CD14-positive monocyte (primary cell): ENCODE measurements around the gene CCNH. TPM values are rescaled to one million over a fixed set of nuclear protein-coding genes. Genes with fewer than 3 reads are reported as not detected.

Experiments used
- DNase-seq, 3 donors: peaks; one replicate each; pipeline ENCODE4 v3.0.0-alpha.2; 2011 to 2022
- H2AFZ ChIP-seq: 2 replicates; pipeline ENCODE4 v1.6.0; 2012; ENCODE audit warnings: mild to moderate bottlenecking, low read depth, low read length, inconsistent platforms; ENCODE audit not compliant: insufficient read depth, poor library complexity, severe bottlenecking
- H3K27ac ChIP-seq, 2 donors: 1 replicate in 1 of 2; 2 replicates in 1 of 2; pipeline ENCODE4 v1.5.1; 2012 to 2013; ENCODE audit warnings: low read length in 2 of 2, control low read depth in 1 of 2, inconsistent platforms in 1 of 2, low read depth in 1 of 2, mild to moderate bottlenecking in 1 of 2
- H3K27me3 ChIP-seq, 2 donors: one replicate each; pipeline versions ENCODE4 v1.6.0 to v1.6.1; 2011 to 2013; ENCODE audit warnings: low read length in 2 of 2; ENCODE audit not compliant: control insufficient read depth in 2 of 2, insufficient read depth in 2 of 2
- H3K36me3 ChIP-seq, 2 donors: replicated peaks in 1 of 2; 1 replicate in 1 of 2; 2 replicates in 1 of 2; pipeline versions ENCODE4 v1.5.1 to v1.6.1; 2012 to 2013; ENCODE audit warnings: low read length in 2 of 2, control low read depth in 1 of 2, inconsistent platforms in 1 of 2, mild to moderate bottlenecking in 1 of 2; ENCODE audit not compliant: insufficient read depth in 2 of 2, control insufficient read depth in 1 of 2
- H3K4me1 ChIP-seq, 2 donors: 1 replicate in 1 of 2; 2 replicates in 1 of 2; pipeline versions ENCODE4 v1.5.1 to v1.6.1; 2012 to 2013; ENCODE audit warnings: low read length in 2 of 2, control low read depth in 1 of 2, inconsistent platforms in 1 of 2, mild to moderate bottlenecking in 1 of 2, moderate library complexity in 1 of 2; ENCODE audit not compliant: insufficient read depth in 2 of 2, control insufficient read depth in 1 of 2
- H3K4me2 ChIP-seq: replicated peaks from 2 replicates; pipeline ENCODE3; 2012; ENCODE audit warnings: low read length, moderate library complexity, mild to moderate bottlenecking; ENCODE audit not compliant: poor library complexity, severe bottlenecking; ENCODE audit errors: extremely low read depth
- H3K4me3 ChIP-seq, 3 experiments: fragments of 200-600 bp in 1 of 3; sonication (generic) in 1 of 3; replicated peaks in 1 of 3; 1 replicate in 2 of 3; 2 replicates in 1 of 3; pipeline ENCODE4 v1.5.1; 2011 to 2013; ENCODE audit warnings: low read length in 3 of 3, mild to moderate bottlenecking in 3 of 3, control low read depth in 2 of 3, low read depth in 2 of 3, inconsistent platforms in 1 of 3, moderate library complexity in 1 of 3
- H3K79me2 ChIP-seq: 2 replicates; pipeline ENCODE4 v1.6.0; 2012; ENCODE audit warnings: mild to moderate bottlenecking, control low read depth, inconsistent platforms, low read length, moderate library complexity; ENCODE audit not compliant: insufficient read depth
- H3K9ac ChIP-seq: 2 replicates; pipeline ENCODE4 v1.6.0; 2017; ENCODE audit warnings: low read length, mild to moderate bottlenecking; ENCODE audit not compliant: insufficient read depth, poor library complexity, severe bottlenecking
- H3K9me3 ChIP-seq, 2 donors: replicated peaks in 1 of 2; 1 replicate in 1 of 2; 2 replicates in 1 of 2; pipeline versions ENCODE4 v1.5.1 to v1.6.1; 2012 to 2013; ENCODE audit warnings: low read length in 2 of 2, control low read depth in 1 of 2; ENCODE audit not compliant: control insufficient read depth in 1 of 2, insufficient read depth in 1 of 2
- H4K20me1 ChIP-seq: 2 replicates; pipeline ENCODE4 v1.6.0; 2012; ENCODE audit warnings: mild to moderate bottlenecking, low read length, control low read depth, moderate library complexity; ENCODE audit not compliant: insufficient read depth
- H3K27ac Mint-ChIP-seq, 7 donors: one replicate each; pipeline ENCODE4 v1.8.0; 2020; ENCODE audit warnings: mild to moderate bottlenecking in 7 of 7, mixed read lengths in 7 of 7, moderate library complexity in 6 of 7, inconsistent platforms in 2 of 7
- H3K27me3 Mint-ChIP-seq, 3 donors: one replicate each; pipeline ENCODE4 v1.8.0; 2021 to 2022; ENCODE audit warnings: low read depth in 3 of 3, mild to moderate bottlenecking in 3 of 3, mixed read lengths in 3 of 3, moderate library complexity in 3 of 3, inconsistent platforms in 1 of 3
- H3K36me3 Mint-ChIP-seq, 2 donors: one replicate each; pipeline ENCODE4 v1.8.0; 2020; ENCODE audit warnings: mixed read lengths in 2 of 2, inconsistent platforms in 1 of 2, mild to moderate bottlenecking in 1 of 2
- H3K4me1 Mint-ChIP-seq: one replicate; pipeline ENCODE4 v1.8.0; 2020; ENCODE audit warnings: mild to moderate bottlenecking, mixed read lengths
- H3K4me3 Mint-ChIP-seq, 2 donors: one replicate each; pipeline ENCODE4 v1.8.0; 2020; ENCODE audit warnings: mild to moderate bottlenecking in 2 of 2, mixed read lengths in 2 of 2, moderate library complexity in 1 of 2
- H3K9me3 Mint-ChIP-seq, 7 donors: one replicate each; pipeline ENCODE4 v1.8.0; 2020 to 2022; ENCODE audit warnings: mixed read lengths in 7 of 7, mild to moderate bottlenecking in 6 of 7, moderate library complexity in 6 of 7, inconsistent platforms in 2 of 7
- CTCF ChIP-seq: fragments of 200-600 bp; IDR thresholded peaks from one replicate; pipeline ENCODE4 v1.8.0; 2022; ENCODE audit warnings: antibody characterized with exemption, mild to moderate bottlenecking
- WGBS: methylation state at CpG from one replicate; pipeline ENCODE4 v1.1.5; 2013; ENCODE audit warnings: missing lambda C conversion rate; ENCODE audit not compliant: insufficient coverage; 5-methylcytosine and 5-hydroxymethylcytosine counted together
- intact Hi-C, 2 donors: fragments of 100-400 bp; cut with micrococcal nuclease; formaldehyde crosslinking; loops; one replicate each; pipeline versions ENCODE4 v1.15.0 to v1.15.1; 2023
- polyA plus RNA-seq, 3 donors: library from polyadenylated mRNA; depleted of rRNA in 1 of 3; unstranded in 2 of 3; stranded (reverse) in 1 of 3; fragments of 300-500 nt in 2 of 3; fragments of >200 nt in 1 of 3; fragmentation: Illumina TruSeq in 2 of 3; gene quantifications; 1 replicate in 2 of 3; 2 replicates in 1 of 3; pipeline ENCODE4 v1.2.3, GENCODE V29; 2012 to 2021

CCNH gene
- polyA plus RNA-seq, 3 donors = 60.3 to 64.0 (median 62.1) TPM

- Histone ChIP-seq H3K4me3 (peak overlapping the region; percentile 70 to 99 (median 95)), H4K20me1 (peaks cover 34% of the 10 kb centered on the region), H3K9me3 (no peaks in the 10 kb centered on the region), H3K27ac (peak overlapping the region; percentile 88 to 100), H3K79me2 (peaks cover 56% of the 10 kb centered on the region), H3K9ac (peak overlapping the region; percentile 94), H3K4me1 (peaks cover 13 to 23% of the 10 kb centered on the region in 2 donors), H3K36me3 (peaks cover 33 to 39% of the 10 kb centered on the region in 2 donors), H3K27me3 (no peaks in the 10 kb centered on the region), H2AFZ (peak overlapping the region; percentile 83), H3K4me2 (peak overlapping the region; percentile 73)
- peak; percentile 32 to 61 (median 60) for DNase-seq
- peak overlapping the region; percentile 95 to 100 (median 99) for H3K27ac Mint-ChIP-seq
- peaks cover 0 to 1% (median 0%) of the 10 kb centered on the region in 7 donors for H3K9me3 Mint-ChIP-seq
- TF ChIP-seq CTCF = no peak
- H3K27me3 Mint-ChIP-seq = peaks cover 0 to 1% (median under 1%) of the 10 kb centered on the region in 3 donors
- intact Hi-C loops = loop anchor here (10.0 kb wide), 1 partner anchor 147 kb away; the partner anchor contains the start of gene RASA1 (in 2 of the 2)
- H3K4me3 Mint-ChIP-seq = peak overlapping the region; percentile 95 to 96
- WGBS = under 1% methylated on average over 28 of the region's 29 CpGs
- H3K36me3 Mint-ChIP-seq = peaks cover 34 to 37% of the 10 kb centered on the region in 2 donors
- H3K4me1 Mint-ChIP-seq = peaks cover 23% of the 10 kb centered on the region
These were observed 629 bp downstream of the CCNH start for GRCh38 chr5:87411973-87412629.

- no peak for TF ChIP-seq CTCF
These were observed 1.2 kb downstream of the CCNH start for GRCh38 chr5:87411586-87411972.

More at GRCh38 chr5:87411586-87411972, 1.2 kb downstream of the CCNH start:
- Mint-ChIP-seq H3K9me3 (peaks cover 0 to 1% (median 0%) of the 10 kb centered on the region in 7 donors), H3K4me3 (peak overlapping the region; percentile 95 to 96), H3K4me1 (peaks cover 23% of the 10 kb centered on the region), H3K27me3 (peaks cover 0 to under 1% (median 0%) of the 10 kb centered on the region in 3 donors), H3K36me3 (peaks cover 39 to 43% of the 10 kb centered on the region in 2 donors), H3K27ac (peak overlapping the region; percentile 95 to 100 (median 99))
- peaks cover 61% of the 10 kb centered on the region for H3K79me2 ChIP-seq
- peak overlapping the region; percentile 70 to 99 (median 95) for H3K4me3 ChIP-seq
- peak overlapping the region; percentile 73 for H3K4me2 ChIP-seq
- peak overlapping the region; percentile 88 to 100 for H3K27ac ChIP-seq
- H3K4me1 ChIP-seq = peaks cover 13 to 23% of the 10 kb centered on the region in 2 donors
- peaks cover 40% of the 10 kb centered on the region for H4K20me1 ChIP-seq
- 0% methylated on average over 2 of the region's 5 CpGs for WGBS
- no peaks in the 10 kb centered on the region for H3K9me3 ChIP-seq
- DNase-seq = peak in 1 of 3 donors; percentile 6
- peaks cover 38 to 45% of the 10 kb centered on the region in 2 donors for H3K36me3 ChIP-seq
- H3K27me3 ChIP-seq = no peaks in the 10 kb centered on the region
- peak overlapping the region; percentile 83 for H2AFZ ChIP-seq
- intact Hi-C loops = loop anchor here (10.0 kb wide), 1 partner anchor 147 kb away; the partner anchor contains the start of gene RASA1 (in 2 of the 2)
- H3K9ac ChIP-seq = peak overlapping the region; percentile 94
